Right ventricle myocardium superior (tissue), 1 donor: Measurements from ENCODE around the gene SHANK3. TPM values are rescaled to one million over a fixed set of nuclear protein-coding genes. Genes with fewer than 3 reads are reported as not detected.
"Not testable (repeated sequence)": the region's sequence is repeated elsewhere in the genome, so short reads cannot be mapped to it uniquely, and the experiment has no call there.

Experiments
- ATAC-seq: fragments of 200-7000 bp; cut with Tn5 transposase; one replicate; pipeline ENCODE4 v1.9.1; 2020; ENCODE audit warnings: mild to moderate bottlenecking; ENCODE audit not compliant: poor library complexity
- DNase-seq: peaks from one replicate; pipeline ENCODE4 v3.0.0-alpha.2; 2020
- intact Hi-C: fragments of 100-400 bp; cut with DNase I; formaldehyde crosslinking; loops from one replicate; pipeline ENCODE4 v1.11.2; 2022
- long read RNA-seq: library from polyadenylated mRNA; unstranded; transcript quantifications from one replicate; pipeline ENCODE4 v2.0.0, GENCODE V29; 2021
- total RNA-seq: library from RNA; stranded (reverse); fragmentation: NEBNext Ultra II Directional; extraction: Animal tissue kit (Norgen Biotek cat#: 25700); gene quantifications from one replicate; pipeline ENCODE4 v1.2.1, GENCODE V29; 2021
- donor health status: DM: no; HTN: yes; CAD: no; lungs with severe emphysema.

Gene SHANK3
- 19.3 TPM for total RNA-seq
- long read RNA-seq, partial matches to known transcripts = 48 of 57 reads
- long read RNA-seq, other reads (novel, unspliced or antisense) = 9 of 57 reads

DNA sequence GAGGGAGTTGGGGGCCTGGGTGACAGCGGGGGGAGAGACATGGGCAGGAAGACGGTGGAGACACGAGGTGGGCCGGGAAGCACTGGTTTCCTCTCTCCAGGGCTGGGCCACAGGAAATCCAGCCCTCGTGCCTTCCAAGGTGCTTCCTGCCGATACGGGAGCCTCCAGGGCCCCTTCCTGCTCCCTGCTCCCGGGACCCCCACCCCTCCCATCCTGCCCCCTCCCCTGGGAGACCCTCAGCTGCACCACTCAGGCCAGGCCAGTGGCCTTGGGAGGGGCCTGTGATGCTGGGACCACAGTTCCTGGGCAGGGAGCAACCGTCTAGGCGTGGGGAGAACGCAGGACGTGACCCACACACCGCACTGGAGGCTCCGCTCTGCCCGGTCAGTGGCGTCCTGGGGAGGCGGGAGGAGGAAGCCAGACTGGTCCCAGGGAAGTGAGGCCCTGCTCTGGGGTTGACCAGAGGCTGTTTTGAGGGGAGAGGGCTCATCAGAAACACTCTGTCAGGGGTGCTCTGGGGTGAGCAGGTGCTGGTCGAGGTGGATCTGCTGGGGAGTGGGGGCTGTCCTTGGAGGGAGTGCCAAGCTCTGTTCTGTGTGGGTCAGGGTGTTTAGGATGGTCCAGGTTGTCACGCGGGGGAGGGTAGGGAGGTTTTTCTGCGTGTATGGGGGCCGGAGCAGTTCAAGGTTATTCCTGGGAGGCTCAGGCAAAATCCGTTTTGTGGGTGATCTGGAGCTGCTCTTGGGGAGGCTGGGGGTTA, at the start of gene SHANK3:
TSS of gene SHANK3 (plus strand) at position 353 of the 760 bp plus-strand sequence.
- ATAC-seq = peak; percentile 68
- DNase-seq = peak; percentile 80
- intact Hi-C loops = loop anchor here (5.0 kb wide), 1 partner anchor 50 kb away; no protein-coding TSS in a partner anchor

DNA sequence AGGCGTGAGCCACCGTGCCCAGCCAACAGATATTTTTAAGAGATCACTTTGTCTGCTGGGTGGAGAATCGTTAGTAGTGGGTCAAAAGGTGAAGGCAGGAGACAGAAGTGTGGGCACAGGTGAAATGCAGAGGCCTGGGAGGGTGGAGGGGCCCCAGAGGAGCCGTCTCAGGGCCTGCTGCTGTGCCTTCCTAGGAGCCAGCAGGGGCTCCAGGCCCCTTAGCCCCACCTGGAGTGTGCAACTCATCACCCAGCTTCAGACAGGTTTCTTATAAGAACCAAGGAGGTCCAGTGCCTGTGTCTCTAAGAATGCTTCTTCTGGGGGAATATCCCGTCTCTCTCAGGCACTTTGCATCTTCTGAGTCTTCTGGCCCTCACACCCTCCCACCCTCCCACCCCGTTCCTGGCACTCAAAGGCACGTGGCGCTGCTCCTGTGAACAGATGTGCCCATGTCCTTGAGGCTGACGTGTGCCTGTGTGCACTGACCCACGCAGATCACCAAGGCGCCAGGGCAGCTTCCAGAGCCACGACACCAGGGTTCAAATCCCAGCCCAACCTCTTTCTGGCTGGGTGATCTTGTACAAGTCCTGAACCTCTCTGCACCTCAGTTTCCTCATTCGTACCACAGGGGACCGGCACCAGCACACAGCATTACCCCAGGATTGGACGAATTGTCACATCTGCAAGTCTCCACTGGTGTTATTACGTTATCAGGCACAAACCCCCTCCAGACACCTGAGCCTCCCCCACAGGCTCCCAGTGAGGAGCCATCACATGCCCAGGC, 48.1 kb upstream of the SHANK3 start:
- intact Hi-C loops = loop anchor here (5.0 kb wide), 2 partner anchors 47 to 48 kb away; partner anchors contain the start of genes CPT1B and SHANK3
- no peak for DNase-seq

DNA sequence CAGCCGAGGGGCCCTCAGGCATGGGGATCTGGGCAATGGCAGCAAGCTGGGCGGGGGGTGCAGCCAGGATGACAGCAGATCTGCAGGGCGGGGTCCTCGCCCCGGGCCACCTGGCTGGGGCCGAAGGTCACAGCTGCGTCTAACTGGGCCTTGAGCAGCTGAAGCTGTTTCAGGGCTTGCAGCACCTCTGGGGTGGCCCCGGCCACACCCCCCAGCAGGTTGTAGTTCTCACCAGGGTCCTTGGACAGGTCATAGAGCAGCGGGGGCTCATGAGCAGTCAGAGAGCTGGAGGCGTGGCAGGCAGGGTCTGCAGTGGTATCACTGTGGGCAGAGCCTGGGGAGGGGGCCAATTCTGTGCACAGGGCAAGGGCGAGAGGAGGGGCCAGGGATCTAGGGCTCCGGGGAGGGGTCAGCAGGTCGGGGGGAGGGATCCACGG, 47.5 kb upstream of the SHANK3 start:
- ATAC-seq (no peak), DNase-seq (no peak)
- intact Hi-C loops = no loop called here

More for the DNA sequence above, 48.1 kb upstream of the SHANK3 start:
- ATAC-seq = no peak

DNA sequence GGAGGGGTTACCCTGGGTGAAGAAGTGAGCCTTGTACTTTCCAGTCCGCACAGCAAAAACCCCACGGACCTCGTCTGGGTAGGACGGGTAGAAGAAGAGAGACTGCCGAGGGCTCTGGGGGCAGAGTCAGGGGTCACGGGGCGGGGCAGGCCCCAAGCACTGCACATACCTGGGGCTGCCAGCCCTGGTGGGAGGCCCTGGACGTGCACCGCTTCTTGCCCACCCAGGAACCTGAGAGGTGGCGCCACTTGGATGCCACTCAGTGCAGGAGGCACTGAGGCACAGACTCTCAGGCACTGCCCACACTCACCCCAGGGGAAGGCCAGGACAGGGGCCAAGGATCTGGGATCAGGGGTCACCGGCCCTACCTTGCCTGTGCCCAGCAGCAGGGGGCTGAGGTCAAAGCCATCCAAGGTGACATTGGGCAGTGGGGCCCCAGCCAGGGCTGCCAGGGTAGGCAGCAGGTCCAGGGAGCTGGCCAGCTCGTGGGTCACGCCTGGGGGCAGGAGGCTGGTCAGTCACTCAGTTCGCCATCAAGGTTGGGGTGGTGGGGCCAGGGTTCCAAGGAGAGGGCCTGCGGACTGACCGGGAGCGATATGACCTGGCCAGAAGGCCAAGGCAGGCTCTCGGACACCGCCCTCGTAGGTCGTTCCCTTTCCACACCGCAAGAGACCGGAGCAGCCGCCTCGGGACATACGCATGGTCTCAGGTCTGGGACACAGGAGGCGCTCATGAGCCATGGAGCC, 46.9 kb upstream of the SHANK3 start:
- no peak for ATAC-seq
- intact Hi-C loops = no loop called here
- DNase-seq = no peak

DNA sequence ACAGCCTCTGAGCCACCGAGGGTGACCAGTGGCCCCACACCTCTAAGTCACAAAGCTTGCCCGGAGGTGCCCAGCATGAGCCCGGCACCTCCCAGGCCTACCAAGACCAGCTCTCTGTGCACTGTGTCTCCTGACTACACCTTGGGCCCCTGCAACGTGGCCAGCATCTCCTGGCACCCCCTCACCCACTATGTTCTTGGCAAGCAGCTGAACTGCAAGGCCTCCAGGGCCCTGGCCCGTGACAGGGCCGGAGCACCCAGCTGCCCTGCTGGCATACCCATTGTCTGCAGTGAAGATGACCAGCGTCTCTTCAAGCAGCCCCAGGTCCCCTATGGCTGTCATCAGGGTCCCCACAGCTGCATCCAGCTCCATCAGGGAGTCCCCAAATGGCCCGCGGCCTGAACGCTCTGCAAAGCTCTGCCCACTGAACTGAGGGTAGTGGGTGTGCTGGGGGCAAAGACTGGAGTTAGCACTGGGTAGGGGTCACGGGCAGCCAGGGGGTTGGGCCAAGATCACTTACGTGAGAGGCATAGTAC, 46.2 kb upstream of the SHANK3 start:
- no peak for ATAC-seq
- intact Hi-C loops = no loop called here
- no peak for DNase-seq

DNA sequence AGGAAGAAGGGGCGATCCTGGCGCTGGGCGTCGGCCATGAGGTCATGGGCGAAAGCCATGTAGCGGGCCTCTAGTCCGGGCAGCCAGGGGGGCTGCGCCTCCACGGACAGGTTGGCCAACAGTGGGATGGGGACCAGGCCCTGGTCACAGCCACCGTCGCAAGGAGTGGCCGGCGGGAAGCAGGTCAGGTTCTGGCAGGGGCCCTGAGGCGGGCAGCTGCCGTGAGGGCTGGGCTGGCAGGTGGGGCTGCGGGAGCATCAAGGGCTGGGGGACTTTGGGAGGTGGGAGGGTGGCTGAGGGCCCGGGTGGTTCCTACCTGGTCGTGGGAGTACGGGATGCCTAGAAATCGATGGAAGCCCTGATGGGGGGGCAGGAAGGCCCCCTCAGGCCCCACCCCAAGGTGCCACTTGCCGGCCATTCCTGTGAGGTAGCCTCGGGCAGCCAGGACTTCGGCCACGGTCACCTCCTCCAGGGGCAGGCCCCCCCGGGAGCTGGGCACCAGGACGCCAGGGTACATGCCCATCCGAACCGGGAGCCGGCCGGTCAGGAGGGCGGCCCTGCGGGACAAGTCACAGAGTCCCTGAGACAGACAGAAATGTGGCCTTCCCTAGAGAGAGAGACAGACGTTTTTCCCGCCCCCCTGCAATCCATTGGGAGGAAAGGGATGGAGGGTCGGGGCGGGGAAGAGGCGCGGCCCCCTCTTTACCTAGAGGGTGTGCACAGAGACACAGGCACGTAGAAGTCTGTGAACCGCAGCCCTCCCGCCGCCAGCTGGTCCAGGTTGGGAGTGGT, 45.6 kb upstream of the SHANK3 start:
- DNase-seq = no peak
- intact Hi-C loops = no loop called here
- ATAC-seq = no peak

DNA sequence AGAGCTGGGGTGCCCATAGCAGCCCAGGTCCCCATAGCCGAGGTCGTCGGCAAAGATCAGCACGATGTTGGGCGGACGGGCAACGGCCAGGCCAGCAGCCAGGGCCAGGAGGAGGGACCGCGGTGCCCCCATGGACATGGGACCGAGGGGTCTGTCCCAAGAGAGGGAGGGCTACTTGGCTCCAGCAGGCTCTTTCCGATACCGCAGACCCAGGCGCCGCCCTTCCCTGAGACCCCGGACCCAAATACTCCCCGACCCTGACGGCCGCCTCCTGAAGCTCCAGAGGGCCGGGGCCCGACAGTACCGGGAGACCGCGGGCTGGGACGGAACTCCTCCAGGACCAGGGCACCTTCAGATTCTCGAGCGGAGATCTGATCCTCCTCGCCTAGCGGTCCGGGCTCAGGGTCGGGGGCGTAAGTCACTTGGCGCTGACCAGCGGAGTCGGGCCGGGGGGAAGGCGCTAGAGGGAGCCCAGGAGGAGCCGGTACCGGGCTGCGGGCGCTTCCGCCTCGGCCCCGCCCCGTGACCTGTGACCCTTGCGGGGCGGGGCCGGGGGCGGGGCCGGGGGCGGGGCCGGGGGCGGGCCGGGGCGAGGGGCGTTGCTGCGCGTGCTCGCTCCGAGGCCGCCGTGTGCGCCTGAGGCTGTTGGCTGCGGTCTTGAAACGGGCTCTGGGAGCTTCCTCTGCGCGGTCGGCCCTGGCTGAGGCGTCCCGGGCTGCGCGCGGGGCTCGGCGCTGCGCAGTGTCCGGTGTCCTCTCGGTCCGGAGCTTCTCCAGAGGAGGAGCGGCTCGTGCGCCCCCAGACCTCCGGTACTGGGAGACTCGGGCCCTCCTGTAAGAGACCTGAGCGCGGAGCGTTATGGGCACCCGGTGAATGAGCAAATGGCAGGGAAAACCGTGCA, 44.7 kb upstream of the SHANK3 start, which contains the start of gene ARSA:
TSS of gene ARSA (minus strand) at position 511 of the 901 bp plus-strand sequence. CDS start at position 138, 373 bp downstream.
- ATAC-seq = peak; percentile 95
- DNase-seq = peak; percentile 91
- intact Hi-C loops = no loop called here

DNA sequence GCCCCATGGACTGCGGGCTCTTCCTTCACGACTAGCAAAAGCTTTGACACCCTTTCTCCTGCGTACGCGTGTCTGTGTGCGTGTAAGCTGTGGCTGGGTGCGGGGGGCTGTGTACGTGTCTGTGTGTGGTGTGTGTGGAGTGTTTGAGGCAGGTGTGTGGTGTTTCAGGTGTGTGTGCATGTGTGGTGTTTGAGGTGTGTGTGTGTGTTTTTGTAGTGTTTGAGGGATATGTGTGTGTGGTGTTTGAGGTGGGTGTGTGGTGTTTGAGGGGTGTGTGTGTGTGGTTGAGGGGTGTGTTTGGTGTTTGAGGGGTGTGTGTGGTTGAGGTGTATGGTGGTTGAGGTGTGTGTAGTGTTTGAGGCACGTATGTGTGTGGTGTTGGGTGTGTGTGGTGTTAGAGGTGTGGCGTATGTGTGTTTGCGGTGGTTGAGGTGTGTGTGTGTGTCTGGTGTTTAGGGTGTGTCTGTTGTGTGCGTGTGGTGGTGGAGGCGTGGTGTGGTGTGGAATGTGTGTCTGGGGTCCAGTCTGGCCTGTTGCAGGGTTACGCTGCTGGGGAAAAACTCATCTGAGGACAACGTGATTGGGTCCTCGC, 44.0 kb upstream of the SHANK3 start:
- DNase-seq (no peak), ATAC-seq (peak; percentile 1)
- intact Hi-C loops = no loop called here

DNA sequence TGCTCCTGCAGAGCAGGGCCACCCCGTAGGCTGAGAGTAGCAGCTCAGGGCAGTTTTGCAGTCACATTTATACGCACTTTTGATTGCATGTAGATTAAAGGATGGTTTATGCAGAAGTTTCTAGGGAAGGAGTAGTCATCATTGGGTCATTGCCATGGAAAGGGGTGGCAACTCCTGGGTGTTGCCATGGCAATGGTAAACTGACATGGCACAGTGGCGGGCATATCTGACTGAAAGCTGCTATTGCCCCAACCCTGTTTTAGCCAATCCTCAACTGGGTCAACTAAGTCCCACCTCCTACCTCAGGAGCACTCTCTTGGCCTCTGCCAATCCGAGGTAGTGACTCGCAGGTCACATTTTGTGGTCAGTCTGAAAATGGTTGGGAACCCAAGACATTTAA, 42.2 kb upstream of the SHANK3 start:
- intact Hi-C loops = loop anchor here (5.0 kb wide), 1 partner anchor 48 kb away; the partner anchor contains the start of gene CHKB
- DNase-seq = no peak
- ATAC-seq = no peak

DNA sequence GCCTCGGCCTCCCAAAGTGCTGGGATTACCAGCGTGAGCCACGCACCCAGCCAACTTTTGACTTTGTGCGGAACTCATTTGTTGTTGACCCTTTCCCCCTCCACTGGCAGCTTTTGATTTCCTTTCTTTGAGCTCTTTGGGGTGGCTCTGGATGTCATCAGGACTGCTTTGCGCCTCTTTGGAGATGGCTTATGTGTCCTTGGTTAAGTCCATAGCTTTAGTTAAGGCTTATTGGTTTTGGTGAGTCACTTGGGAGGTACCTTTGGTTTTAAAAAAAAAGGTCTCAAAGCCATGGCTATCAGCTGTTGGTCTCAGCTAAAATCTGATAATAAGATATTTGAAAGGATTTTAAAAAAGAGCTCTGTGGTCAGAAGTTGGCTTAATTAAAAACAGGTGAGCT, 39.5 kb upstream of the SHANK3 start:
- intact Hi-C loops = loop anchor here (5.0 kb wide), 1 partner anchor 51 kb away; the partner anchor contains the start of gene CHKB
- DNase-seq = no peak
- no peak for ATAC-seq

DNA sequence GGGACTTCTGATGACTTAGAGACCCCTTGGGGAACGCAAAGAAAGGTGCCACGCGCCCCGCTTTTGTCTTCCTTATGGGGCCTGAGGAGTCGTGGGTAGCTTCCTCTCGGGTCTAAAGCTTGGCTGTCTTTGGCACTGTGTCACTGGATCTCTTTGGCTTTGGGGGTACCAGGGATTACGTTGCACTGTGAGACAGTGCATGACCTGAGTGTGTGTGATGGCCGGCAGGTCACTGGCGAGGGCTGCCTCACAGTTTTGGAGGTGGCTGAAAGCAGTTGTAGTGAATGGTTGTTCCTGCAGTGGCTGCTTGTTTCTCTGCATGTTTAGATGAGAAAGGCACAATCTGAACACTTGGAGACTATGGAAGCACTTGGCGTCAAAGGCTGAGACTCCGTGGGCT, 38.9 kb upstream of the SHANK3 start:
- ATAC-seq (no peak), DNase-seq (no peak)
- intact Hi-C loops = loop anchor here (5.0 kb wide), 1 partner anchor 51 kb away; the partner anchor contains the start of gene CHKB

DNA sequence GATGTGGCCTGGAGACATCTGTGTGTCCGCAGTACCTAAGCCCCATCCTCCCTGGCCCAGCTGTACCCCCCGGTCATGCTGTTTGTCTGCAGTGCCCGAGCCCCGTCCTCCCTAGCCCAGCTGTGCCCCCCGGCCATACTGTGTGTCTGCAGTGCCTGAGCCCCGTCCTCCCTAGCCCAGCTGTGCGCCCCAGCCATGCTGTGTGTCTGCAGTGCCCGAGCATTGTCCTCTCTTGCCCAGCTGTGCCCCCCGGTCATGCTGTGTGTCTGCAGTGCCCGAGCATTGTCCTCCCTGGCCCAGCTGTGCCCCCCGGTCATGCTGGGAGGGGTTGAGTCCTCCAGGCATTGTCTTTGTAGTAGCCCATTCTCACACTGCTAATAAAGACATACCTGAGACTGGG, 37.0 kb upstream of the SHANK3 start:
- intact Hi-C loops = no loop called here
- ATAC-seq (no peak), DNase-seq (no peak)

DNA sequence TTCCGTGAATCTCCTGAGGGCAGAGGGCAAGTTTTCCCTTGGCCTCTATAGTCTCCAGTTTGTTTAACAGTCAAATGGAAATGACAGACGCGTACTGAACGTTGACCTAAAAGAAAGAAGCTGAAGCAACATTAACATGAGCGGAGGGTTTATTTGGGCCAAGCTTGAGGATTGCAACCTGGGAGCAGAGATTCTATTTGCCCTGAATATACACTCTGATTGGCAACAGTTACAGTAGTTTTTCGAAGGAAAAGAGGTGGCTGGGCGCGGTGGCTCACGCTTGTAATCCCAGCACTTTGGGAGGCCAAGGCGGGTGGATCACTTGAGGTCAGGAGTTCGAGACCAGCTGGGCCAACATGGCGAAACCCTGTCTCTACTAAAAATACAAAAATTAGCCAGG, 32.3 kb upstream of the SHANK3 start:
- ATAC-seq, intact Hi-C loops, DNase-seq: not testable (repeated sequence)

DNA sequence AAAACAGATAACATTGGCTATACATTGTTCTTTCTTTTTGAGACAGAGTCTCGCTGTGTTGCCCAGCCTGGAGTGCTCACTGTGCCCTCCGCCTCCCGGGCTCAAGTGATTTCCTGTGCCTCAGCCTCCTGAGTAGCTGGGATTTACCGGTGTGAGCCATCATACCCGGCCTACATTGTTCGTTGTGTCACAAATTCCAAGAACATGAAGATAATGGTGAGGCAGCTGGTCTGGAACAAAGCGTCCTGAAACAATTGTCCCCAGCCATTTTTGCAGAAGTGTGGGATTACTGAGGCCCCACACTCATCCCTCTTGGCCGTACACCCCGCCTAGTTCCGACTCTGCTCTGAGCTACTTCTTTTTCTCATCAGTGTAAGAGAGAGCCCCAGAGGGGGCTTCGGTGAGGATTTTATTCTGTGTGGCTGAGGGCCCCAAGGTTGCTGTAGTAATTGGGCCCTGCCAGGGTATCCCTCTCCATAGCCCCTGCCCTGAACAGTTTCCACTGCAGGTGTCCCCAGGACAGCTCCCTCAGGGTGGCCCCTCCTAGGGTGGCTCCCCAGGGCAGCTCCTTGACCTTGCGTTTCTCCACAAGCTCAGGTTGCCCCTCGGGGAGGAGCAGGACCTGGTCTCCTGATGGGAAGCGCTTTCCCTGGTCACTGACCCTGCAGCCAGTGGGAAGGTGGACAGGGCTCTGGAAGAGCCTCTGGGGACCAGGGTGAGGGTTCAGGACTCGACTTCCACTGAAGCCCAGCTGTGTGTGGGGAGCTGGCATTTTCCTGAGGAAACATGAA, 31.6 kb upstream of the SHANK3 start:
- intact Hi-C loops = no loop called here
- DNase-seq = no peak
- ATAC-seq = peak; percentile 36

DNA sequence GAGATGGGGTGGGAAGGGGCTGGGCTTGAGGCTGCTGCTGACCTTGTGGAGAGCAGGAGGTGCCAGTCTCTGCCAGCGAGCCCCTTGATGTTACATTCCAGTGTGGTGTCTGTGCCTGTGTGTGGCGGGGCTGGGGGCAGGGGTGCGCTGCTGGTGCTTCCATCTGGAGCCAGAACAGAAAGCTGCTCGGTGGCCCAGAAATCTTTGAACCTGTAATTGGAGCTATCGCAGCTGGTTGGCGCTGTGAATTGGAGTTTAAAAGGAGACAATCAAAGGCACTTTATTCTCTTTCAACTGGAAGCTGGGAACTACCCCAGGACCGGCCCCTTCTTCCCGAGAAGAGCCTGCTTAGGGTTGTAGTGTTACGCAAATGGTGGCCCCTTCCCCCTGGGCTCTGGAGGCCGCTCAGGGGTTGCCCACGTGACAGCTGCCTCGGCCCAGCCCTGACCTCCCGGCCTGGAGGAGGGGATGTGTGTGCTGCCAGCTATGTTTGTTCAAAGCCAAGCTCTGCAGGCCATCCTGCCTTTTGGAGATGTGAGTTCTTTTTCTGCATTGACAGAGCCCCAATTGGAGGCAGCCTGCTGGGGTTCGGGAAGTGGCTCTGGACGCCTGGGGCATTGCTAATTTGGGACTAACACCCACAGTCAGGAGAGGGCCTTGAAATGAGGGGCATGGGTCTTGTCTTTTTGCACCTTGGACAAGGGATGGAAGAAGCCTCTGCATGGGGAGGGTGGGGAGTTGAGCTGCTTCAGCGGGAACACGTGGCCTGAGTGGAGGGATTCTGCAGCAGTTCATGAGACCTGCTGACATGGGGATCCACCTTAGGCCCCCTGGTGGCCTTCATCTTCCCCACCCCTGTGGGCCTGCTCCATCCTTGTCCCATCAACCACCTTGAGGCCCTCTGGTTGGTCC, 30.7 kb upstream of the SHANK3 start:
- intact Hi-C loops = no loop called here
- ATAC-seq = peak; percentile 66
- peak; percentile 55 for DNase-seq
